ENCODE measurements around the gene KRTAP2-1.

GRCh38 chr17:41096055-41096454 lies 48.9 kb upstream of the KRTAP2-1 start:
- TF ChIP-seq CTCF (IDR thresholded peaks at IDR 0.05; ENCODE audit: low read length) (no peak), EZH2phosphoT487 (IDR thresholded peaks at IDR 0.05; ENCODE audit: low read length) (no peak), EZH2 (optimal IDR thresholded peaks at IDR 0.05; ENCODE audit: low read depth, low read length) (no peak)
